ENCODE data around the gene AXIN2. TPM values are rescaled to one million over a fixed set of nuclear protein-coding genes. Genes with fewer than 3 reads are reported as not detected.

Gene AXIN2
- 1.2 and 1.6 TPM in 2 replicates for total RNA-seq

DNA sequence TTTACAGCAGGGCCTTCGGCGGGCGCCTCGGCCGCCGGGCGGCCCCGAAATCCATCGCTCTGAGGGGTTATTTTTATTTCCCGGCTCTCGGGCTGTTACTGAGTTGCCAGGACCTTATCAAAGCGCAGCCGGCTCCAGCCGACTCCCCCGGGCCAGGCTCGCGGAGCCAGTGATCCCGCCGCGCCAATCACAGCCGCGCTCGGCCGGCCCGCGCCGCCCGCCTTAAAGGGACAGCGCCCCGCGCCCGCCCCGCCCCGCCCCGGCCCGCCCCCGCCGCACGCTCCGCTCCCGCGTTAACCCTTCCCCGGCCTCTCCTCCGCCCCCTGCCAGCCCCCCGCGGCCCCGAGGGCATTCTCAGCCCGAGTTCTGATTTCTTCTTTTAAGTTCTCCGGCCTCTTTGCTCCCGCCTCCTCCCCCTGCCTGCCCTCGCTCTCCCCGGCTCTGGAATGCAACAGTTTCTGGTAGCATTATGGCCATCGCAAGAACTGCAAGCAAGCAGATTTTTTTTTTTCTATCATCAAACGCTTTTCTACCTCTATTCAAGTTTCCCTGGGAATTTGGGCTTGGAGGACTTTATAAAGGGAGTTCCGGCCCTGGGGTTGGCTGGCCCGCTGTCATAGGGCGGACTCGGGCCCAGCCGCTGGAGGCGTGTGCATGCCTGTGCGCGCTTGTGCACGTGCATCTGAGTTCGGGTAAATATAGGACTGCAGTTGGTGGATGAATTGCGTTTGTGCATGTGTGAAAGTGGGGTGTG is at the start of gene AXIN2:
Gene AXIN2, minus strand, starts transcription at position 197 of the 754 bp plus-strand sequence. CDS start 3,028 bp downstream, outside the sequence.

